Rectal smooth muscle tissue (tissue), 1 donor: ENCODE data around the gene KIF4A.
"Not testable (repeated sequence)": the region's sequence is repeated elsewhere in the genome, so short reads cannot be mapped to it uniquely, and the experiment has no call there.

ENCODE experiments used
- H3K27ac ChIP-seq: one replicate; pipeline ENCODE4 v1.7.0; 2013; ENCODE audit warnings: low read depth, low read length, inconsistent platforms
- H3K27me3 ChIP-seq: one replicate; pipeline ENCODE4 v1.7.0; 2013; ENCODE audit warnings: low read length; ENCODE audit not compliant: control insufficient read depth, insufficient read depth
- H3K36me3 ChIP-seq: one replicate; pipeline ENCODE4 v1.7.0; 2013; ENCODE audit warnings: low read length; ENCODE audit not compliant: control insufficient read depth, insufficient read depth
- H3K4me1 ChIP-seq: one replicate; pipeline ENCODE4 v1.7.0; 2013; ENCODE audit warnings: low read length; ENCODE audit not compliant: control insufficient read depth, insufficient read depth
- H3K4me3 ChIP-seq: one replicate; pipeline ENCODE4 v1.7.0; 2013; ENCODE audit warnings: low read length
- H3K9ac ChIP-seq: one replicate; pipeline ENCODE4 v1.7.0; 2013; ENCODE audit warnings: low read length

The KIF4A gene

DNA sequence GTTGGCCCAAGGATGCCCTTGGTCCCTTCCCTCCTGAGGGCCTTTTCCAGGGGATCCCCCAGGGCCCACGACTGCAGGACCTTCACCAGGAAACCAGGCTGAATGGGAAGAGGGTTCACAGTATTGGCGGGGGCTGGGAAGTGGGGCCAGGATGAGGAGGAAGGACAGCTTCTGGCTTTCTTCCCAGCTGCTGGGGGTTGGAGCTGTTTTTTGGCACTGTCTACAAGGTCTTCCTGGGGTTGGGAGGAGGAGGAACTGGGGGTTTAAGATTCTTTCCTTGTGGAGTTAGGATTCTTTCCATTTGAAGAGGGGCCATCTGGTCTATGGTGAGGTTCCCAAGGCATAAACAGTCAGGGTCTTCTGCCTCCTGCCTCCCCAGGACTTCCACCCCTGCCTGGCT lies 64.8 kb downstream of the KIF4A start:
- H3K36me3 ChIP-seq = no peaks in the 10 kb centered on the region
- H3K4me1 ChIP-seq = no peaks in the 10 kb centered on the region
- H3K27ac ChIP-seq = no peak overlapping the region
- no peak overlapping the region for H3K4me3 ChIP-seq
- no peak overlapping the region for H3K9ac ChIP-seq
- no peaks in the 10 kb centered on the region for H3K27me3 ChIP-seq

DNA sequence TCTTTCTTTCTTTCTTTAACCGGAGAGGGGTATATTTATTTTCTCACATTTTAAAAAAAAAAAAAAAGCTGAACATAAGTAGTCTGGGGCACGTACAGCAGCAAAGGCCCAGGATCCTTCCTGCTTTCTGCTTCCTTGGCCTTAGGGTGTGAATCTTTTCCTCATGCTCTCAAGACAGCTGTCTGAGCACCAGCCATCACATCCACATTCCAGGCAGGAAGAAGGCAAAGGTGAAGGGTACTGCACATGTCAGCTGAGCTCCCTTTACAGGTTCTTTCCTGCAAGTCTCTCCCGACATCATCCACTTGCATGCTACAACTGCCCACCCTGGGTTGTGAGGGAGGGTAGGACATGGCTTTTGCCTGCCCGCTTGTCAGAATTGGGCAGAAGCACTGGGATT lies 69.6 kb downstream of the KIF4A start:
- Histone ChIP-seq H3K4me1 (no peaks in the 10 kb centered on the region), H3K9ac (no peak overlapping the region), H3K27me3 (no peaks in the 10 kb centered on the region), H3K27ac (no peak overlapping the region), H3K4me3 (no peak overlapping the region), H3K36me3 (no peaks in the 10 kb centered on the region)

DNA sequence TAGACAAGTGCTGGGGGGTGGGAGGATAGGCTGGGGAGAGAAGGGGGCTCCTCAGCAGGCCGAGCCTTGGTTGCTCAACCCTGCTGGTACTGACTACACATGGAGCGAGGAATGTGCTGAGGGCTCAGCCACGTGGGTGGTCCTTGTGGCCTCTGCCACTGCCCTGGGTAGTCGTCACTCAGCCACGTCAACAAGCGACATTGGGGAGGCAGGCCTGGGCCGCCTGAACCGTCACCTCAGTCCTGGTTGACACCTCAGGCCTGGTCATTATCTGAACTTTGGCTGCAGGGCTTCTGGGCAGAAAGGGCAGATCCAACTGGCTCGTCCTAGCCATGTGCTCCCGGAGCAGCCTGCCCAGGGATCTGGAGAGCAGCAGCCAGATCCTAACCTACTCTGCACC lies 70.5 kb downstream of the KIF4A start:
- H3K4me1 ChIP-seq = no peaks in the 10 kb centered on the region
- no peaks in the 10 kb centered on the region for H3K36me3 ChIP-seq
- no peak overlapping the region for H3K9ac ChIP-seq
- no peak overlapping the region for H3K27ac ChIP-seq
- no peaks in the 10 kb centered on the region for H3K27me3 ChIP-seq
- no peak overlapping the region for H3K4me3 ChIP-seq

DNA sequence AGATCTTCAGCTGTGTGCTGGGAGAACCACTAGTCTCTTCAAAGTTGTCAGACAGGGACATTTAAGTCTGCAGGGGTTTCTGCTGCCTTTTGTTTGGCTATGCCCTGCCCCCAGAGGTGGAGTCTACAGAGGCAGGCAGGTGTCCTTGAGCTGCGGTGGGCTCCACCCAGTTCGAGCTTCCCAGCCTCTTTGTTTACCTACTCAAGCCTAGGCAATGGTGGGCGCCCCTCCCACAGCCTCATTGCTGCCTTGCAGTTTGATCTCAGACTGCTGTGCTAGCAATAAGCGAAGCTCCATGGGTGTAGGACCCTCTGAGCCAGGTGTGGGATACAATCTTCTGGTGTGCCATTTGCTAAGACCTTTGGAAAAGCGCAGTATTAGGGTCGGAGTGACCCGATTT lies 78.8 kb downstream of the KIF4A start:
- H3K4me3 ChIP-seq, H3K27me3 ChIP-seq, H3K4me1 ChIP-seq, H3K36me3 ChIP-seq, H3K27ac ChIP-seq, H3K9ac ChIP-seq: not testable (repeated sequence)

DNA sequence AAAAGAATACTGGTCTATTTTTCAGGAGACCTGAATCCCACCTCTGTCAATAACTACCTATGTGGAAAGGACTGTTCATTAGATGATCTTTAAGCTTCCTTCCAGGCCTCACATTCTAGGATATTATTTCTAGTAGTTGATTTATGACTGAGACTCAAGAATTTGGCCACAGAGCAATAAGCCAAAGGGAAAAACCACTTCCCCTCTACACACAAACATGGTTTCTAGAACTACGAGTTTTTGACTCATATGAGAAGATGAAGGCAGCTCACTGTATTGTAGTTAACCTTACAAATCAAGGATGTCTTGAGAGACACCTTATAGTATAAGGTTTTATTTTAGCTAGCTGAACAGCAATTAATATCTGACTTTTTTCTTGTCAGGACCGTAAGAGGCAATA lies 96.3 kb downstream of the KIF4A start:
- Histone ChIP-seq H3K27me3 (no peaks in the 10 kb centered on the region), H3K4me1 (no peaks in the 10 kb centered on the region), H3K27ac (no peak overlapping the region), H3K36me3 (no peaks in the 10 kb centered on the region), H3K4me3 (no peak overlapping the region), H3K9ac (no peak overlapping the region)

DNA sequence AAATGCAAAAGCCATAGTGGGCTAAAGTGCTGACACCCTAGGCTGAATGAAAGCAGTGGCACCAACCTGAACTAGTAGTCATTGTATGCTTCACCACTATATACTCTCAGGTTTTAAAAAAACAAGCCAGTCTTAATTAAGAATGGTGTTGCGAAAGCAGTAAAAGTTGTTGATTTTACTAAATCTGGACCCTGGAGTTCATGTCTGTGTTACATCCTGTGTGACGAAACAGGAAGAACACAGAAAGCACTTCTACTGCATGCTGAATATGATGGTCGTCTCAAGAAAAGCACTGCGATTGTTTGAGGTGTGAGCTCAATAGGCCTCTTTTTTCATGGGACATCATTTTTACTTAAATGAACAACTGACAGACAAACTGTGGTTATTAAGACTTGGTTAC lies 109.0 kb downstream of the KIF4A start:
- H3K27ac ChIP-seq = no peak overlapping the region
- H3K27me3 ChIP-seq = no peaks in the 10 kb centered on the region
- H3K4me3 ChIP-seq = no peak overlapping the region
- H3K9ac ChIP-seq = no peak overlapping the region
- H3K36me3 ChIP-seq = no peaks in the 10 kb centered on the region
- no peaks in the 10 kb centered on the region for H3K4me1 ChIP-seq

DNA sequence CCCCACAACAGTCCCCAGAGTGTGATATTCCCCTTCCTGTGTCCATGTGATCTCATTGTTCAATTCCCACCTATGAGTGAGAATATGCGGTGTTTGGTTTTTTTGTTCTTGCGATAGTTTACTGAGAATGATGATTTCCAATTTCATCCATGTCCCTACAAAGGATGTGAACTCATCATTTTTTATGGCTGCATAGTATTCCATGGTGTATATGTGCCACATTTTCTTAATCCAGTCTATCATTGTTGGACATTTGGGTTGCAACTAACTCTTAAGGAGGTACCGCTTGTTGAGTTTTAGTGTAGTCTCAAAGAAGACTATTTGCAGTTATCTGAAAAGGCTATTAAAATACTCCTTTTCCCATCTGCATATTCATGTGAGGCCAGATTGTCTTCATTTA lies 110.3 kb downstream of the KIF4A start:
- not testable (repeated sequence) for H3K27me3 ChIP-seq, H3K9ac ChIP-seq, H3K4me3 ChIP-seq, H3K4me1 ChIP-seq, H3K36me3 ChIP-seq, H3K27ac ChIP-seq

DNA sequence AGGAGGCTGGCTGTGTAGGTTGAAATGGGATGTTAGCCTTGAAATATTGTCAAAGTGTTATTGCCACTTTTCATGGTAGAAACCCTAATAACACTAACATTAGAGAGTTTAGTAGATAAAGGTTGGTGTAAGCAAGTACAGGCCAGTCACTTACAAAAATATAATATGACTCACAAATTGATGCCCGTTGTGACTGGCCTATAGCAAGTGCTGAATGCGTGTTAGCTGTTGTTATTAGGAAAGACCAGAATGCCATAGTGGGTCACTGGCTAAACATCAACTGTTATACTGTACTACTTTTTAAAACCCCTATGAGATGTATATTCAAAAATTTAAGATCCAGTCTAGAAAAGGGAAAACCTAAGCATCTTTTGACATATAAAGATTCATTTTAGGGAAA lies 112.8 kb downstream of the KIF4A start:
- no peak overlapping the region for H3K9ac ChIP-seq
- H3K27me3 ChIP-seq = no peaks in the 10 kb centered on the region
- H3K36me3 ChIP-seq = no peaks in the 10 kb centered on the region
- H3K27ac ChIP-seq = no peak overlapping the region
- H3K4me1 ChIP-seq = no peaks in the 10 kb centered on the region
- H3K4me3 ChIP-seq = no peak overlapping the region

DNA sequence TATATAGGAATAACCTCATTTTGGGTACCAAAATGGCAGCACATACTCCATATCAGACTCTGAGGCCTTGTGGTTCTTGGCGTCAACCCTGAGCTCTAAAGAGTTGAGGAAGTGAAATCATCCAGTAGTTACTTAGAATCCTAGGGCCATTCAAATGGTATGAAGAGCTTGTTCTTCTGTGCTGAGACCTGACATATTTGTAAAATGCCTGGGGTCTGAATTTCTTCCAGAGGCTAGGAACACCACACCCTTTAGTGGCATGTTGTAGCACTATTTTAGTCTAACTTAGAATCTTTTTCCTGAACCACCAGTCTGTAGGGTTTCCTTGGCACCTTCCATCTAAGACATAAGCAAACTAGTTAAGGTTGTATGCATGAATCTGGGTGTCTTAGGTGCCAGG lies 115.1 kb downstream of the KIF4A start:
- H3K9ac ChIP-seq = no peak overlapping the region
- H3K4me1 ChIP-seq = no peaks in the 10 kb centered on the region
- H3K27me3 ChIP-seq = no peaks in the 10 kb centered on the region
- no peak overlapping the region for H3K4me3 ChIP-seq
- no peak overlapping the region for H3K27ac ChIP-seq
- H3K36me3 ChIP-seq = no peaks in the 10 kb centered on the region

DNA sequence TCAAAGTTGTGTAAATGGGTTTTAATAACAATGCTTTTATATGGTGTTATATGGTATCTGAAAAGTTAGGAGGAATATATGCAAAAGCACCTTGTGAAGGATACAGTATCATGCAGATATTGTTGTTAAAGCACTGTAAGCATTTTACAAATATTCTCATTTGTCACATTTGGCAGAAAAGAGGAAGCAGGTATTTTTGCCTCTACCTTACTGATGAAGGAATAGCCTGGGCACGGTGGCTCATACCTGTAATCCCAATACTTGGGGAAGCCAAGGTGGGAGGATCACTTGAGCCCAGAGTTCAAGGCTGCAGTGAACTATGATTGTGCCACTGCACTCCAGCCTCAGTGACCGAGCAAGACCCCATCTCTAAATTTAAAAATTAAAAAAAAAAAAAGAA lies 121.0 kb downstream of the KIF4A start:
- Histone ChIP-seq H3K27me3 (no peaks in the 10 kb centered on the region), H3K27ac (no peak overlapping the region), H3K4me1 (no peaks in the 10 kb centered on the region), H3K9ac (no peak overlapping the region), H3K4me3 (no peak overlapping the region), H3K36me3 (no peaks in the 10 kb centered on the region)

DNA sequence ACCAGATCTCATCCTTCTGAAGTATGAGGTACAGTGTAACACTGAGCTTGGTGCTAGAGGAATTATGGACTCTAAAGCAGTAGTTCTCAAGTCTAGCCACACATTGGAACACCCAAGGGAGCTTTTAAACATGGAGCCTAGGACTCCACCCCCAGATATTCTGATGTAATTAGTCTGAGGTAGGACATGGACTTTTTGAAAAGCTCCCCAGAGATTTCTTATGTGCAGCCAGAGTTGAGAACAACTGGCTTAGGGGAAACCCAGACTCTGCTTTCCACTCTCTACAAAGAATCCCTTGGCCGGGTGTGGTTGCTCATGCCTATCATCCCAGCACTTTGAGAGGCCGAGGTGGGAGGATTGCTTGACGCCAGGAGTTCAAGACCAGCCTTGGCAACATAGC lies 121.6 kb downstream of the KIF4A start:
- Histone ChIP-seq H3K27me3 (no peaks in the 10 kb centered on the region), H3K27ac (no peak overlapping the region), H3K36me3 (no peaks in the 10 kb centered on the region), H3K4me3 (no peak overlapping the region), H3K4me1 (no peaks in the 10 kb centered on the region), H3K9ac (no peak overlapping the region)

DNA sequence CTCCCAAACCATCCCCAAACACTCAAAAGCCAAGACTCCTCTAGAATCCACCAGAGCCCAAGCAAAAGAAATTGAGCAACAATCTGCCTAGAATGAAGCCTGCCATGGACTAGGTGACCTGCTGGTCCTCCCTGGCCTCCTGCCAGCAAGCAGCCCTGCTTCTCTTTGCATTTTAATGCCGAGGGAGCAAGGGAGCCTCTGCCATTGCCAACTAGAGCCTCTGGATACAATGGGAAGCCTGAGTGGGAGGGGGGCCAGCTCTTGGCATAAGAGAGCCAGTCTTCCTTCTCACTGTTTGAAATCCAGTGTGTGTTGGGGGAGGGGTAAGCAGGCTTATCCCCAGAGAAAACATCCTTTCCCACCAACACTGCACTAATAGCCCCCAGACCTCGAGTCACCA lies 131.7 kb downstream of the KIF4A start:
- no peak overlapping the region for H3K4me3 ChIP-seq
- H3K27me3 ChIP-seq = no peaks in the 10 kb centered on the region
- H3K9ac ChIP-seq = no peak overlapping the region
- H3K27ac ChIP-seq = no peak overlapping the region
- H3K4me1 ChIP-seq = no peaks in the 10 kb centered on the region
- H3K36me3 ChIP-seq = no peaks in the 10 kb centered on the region

DNA sequence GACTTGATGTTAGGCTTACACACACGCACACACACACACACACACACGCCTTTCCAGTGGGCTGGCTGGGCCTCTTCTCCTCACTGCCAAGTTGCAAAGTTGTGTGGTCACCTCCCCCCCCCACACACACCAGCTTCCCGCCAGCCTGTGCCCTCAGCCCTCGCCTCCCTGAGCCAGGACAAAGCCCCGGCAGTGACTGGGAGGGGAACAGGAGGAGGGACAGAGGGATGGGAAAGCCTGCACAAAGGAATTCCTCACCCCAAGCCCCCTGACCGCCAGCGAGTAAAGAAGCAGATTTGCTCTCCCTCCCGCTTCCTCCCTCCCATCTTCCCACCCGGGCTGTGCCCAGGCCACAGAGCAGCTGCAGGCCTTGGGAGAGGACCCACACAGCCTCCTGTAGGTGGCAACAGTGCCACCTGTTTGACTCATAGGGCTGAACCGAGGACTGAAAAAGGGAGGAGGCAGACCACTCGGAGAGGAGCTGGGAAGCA lies 133.0 kb downstream of the KIF4A start, which contains the start of gene GDPD2:
TSS of gene GDPD2 (plus strand) at position 464 of the 491 bp plus-strand sequence. CDS start 1,671 bp downstream, outside the sequence.
- H3K9ac ChIP-seq = no peak within 1 kb of the TSS
- no peaks in the 10 kb centered on the region for H3K27me3 ChIP-seq
- no peaks in the 10 kb centered on the region for H3K4me1 ChIP-seq
- no peaks in the 10 kb centered on the region for H3K36me3 ChIP-seq
- no peak within 1 kb of the TSS for H3K27ac ChIP-seq
- peak within 1 kb of the TSS; percentile 9 for H3K4me3 ChIP-seq
